Measurements from ENCODE around the gene PGLYRP4.

GRCh38 chr1:153340356-153340755 is 8.3 kb downstream of the PGLYRP4 start:
- no peak for TF ChIP-seq SUZ12 (IDR thresholded peaks at IDR 0.05; ENCODE audit: extremely low read depth, insufficient read depth, insufficient read length)
- TF ChIP-seq ZNF274 (IDR thresholded peaks at IDR 0.05; ENCODE audit: low read depth, low read length) = no peak
